Glutamatergic neuron (in vitro differentiated cells): Measurements from ENCODE around the gene MALRD1. TPM values are rescaled to one million over a fixed set of nuclear protein-coding genes. Genes with fewer than 3 reads are reported as not detected.

Source experiments
- DNase-seq: peaks from one replicate; pipeline ENCODE4 v3.0.0; 2022
- H3K27ac Mint-ChIP-seq: one replicate; pipeline ENCODE4 v1.8.0; 2020; ENCODE audit warnings: mild to moderate bottlenecking, mixed read lengths, inconsistent platforms; ENCODE audit not compliant: unreplicated experiment
- H3K27me3 Mint-ChIP-seq: one replicate; pipeline ENCODE4 v1.8.0; 2020; ENCODE audit warnings: mild to moderate bottlenecking, moderate library complexity, mixed read lengths, inconsistent platforms; ENCODE audit not compliant: unreplicated experiment
- H3K36me3 Mint-ChIP-seq: one replicate; pipeline ENCODE4 v1.8.0; 2020; ENCODE audit warnings: mild to moderate bottlenecking, mixed read lengths, inconsistent platforms; ENCODE audit not compliant: unreplicated experiment
- H3K4me1 Mint-ChIP-seq: one replicate; pipeline ENCODE4 v1.8.0; 2020; ENCODE audit warnings: mild to moderate bottlenecking, low read depth, mixed read lengths, inconsistent platforms; ENCODE audit not compliant: unreplicated experiment
- H3K4me3 Mint-ChIP-seq: one replicate; pipeline ENCODE4 v1.8.0; 2020; ENCODE audit warnings: mild to moderate bottlenecking, mixed read lengths, inconsistent platforms; ENCODE audit not compliant: unreplicated experiment
- H3K9me3 Mint-ChIP-seq: one replicate; pipeline ENCODE4 v1.8.0; 2020; ENCODE audit warnings: mild to moderate bottlenecking, moderate library complexity, mixed read lengths, inconsistent platforms; ENCODE audit not compliant: unreplicated experiment
- total RNA-seq: library from RNA; stranded (reverse); fragmentation: NEBNext Ultra II Directional; extraction: Animal tissue kit (Norgen Biotek cat#: 25700); gene quantifications from one replicate; pipeline ENCODE4 v1.2.1, GENCODE V29; 2021; ENCODE audit not compliant: unreplicated experiment
- TF ChIP-seq, protein P1 (sequence below): fragments of 200-600 bp; sonication (generic); IDR thresholded peaks from one replicate; pipeline ENCODE4 v1.5.0; 2021; ENCODE audit not compliant: partially characterized antibody, unreplicated experiment

Gene MALRD1
- total RNA-seq, 1 donor from 2014 or later, result 0.27 TPM

GRCh38 chr10:19626156-19626555 lies 577.6 kb downstream of the MALRD1 start:
- Mint-ChIP-seq H3K9me3 (no peaks in the 10 kb centered on the region), H3K4me1 (no peaks in the 10 kb centered on the region), H3K36me3 (no peaks in the 10 kb centered on the region), H3K27ac (no peak overlapping the region), H3K4me3 (no peak overlapping the region), H3K27me3 (no peaks in the 10 kb centered on the region)
- DNase-seq, result no peak
- TF ChIP-seq, protein P1, sequence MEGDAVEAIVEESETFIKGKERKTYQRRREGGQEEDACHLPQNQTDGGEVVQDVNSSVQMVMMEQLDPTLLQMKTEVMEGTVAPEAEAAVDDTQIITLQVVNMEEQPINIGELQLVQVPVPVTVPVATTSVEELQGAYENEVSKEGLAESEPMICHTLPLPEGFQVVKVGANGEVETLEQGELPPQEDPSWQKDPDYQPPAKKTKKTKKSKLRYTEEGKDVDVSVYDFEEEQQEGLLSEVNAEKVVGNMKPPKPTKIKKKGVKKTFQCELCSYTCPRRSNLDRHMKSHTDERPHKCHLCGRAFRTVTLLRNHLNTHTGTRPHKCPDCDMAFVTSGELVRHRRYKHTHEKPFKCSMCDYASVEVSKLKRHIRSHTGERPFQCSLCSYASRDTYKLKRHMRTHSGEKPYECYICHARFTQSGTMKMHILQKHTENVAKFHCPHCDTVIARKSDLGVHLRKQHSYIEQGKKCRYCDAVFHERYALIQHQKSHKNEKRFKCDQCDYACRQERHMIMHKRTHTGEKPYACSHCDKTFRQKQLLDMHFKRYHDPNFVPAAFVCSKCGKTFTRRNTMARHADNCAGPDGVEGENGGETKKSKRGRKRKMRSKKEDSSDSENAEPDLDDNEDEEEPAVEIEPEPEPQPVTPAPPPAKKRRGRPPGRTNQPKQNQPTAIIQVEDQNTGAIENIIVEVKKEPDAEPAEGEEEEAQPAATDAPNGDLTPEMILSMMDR, result no peak

- Mint-ChIP-seq H3K27ac (no peak overlapping the region), H3K9me3 (no peaks in the 10 kb centered on the region), H3K36me3 (no peaks in the 10 kb centered on the region), H3K4me3 (no peak overlapping the region), H3K27me3 (no peaks in the 10 kb centered on the region), H3K4me1 (no peaks in the 10 kb centered on the region)
- TF ChIP-seq, protein P1, result no peak
- DNase-seq, result no peak
These were observed 580.4 kb downstream of the MALRD1 start for GRCh38 chr10:19628767-19629560.

DNA sequence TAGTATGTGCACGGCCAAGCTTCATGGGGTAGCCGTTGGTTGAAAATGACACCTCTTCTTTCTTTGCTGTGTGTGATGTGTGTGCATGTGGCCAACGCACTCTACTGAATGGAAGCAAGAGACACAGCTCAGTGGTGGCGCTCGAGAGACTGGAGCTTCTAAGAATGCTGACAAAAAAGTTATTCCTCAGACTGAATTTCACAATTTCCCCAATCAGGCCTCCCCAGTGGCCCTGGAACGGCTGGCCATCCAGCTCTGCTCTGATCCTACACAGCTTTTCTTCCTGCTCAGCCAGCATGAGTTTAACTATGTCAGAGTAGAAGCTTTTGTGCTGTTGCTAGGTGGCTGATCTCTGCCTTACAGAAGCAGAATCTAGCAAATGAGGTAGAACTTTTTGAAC lies 581.0 kb downstream of the MALRD1 start:
- TF ChIP-seq, protein P1, result no peak
- no peak for DNase-seq
- H3K36me3 Mint-ChIP-seq, result no peaks in the 10 kb centered on the region
- H3K9me3 Mint-ChIP-seq, result no peaks in the 10 kb centered on the region
- no peak overlapping the region for H3K4me3 Mint-ChIP-seq
- no peak overlapping the region for H3K27ac Mint-ChIP-seq
- H3K4me1 Mint-ChIP-seq, result no peaks in the 10 kb centered on the region
- H3K27me3 Mint-ChIP-seq, result no peaks in the 10 kb centered on the region

GRCh38 chr10:19634163-19634562 lies 585.6 kb downstream of the MALRD1 start:
- Mint-ChIP-seq H3K36me3 (no peaks in the 10 kb centered on the region), H3K27ac (no peak overlapping the region), H3K27me3 (no peaks in the 10 kb centered on the region), H3K9me3 (no peaks in the 10 kb centered on the region), H3K4me3 (no peak overlapping the region), H3K4me1 (no peaks in the 10 kb centered on the region)
- TF ChIP-seq, protein P1, result no peak
- DNase-seq, result no peak

GRCh38 chr10:19638182-19638895 lies 589.7 kb downstream of the MALRD1 start:
- Mint-ChIP-seq H3K4me1 (no peaks in the 10 kb centered on the region), H3K27ac (no peak overlapping the region), H3K9me3 (no peaks in the 10 kb centered on the region), H3K36me3 (no peaks in the 10 kb centered on the region), H3K27me3 (no peaks in the 10 kb centered on the region), H3K4me3 (no peak overlapping the region)
- TF ChIP-seq, protein P1, result no peak
- no peak for DNase-seq
